ENCODE measurements around the gene ADGRL3. TPM values are rescaled to one million over a fixed set of nuclear protein-coding genes. Genes with fewer than 3 reads are reported as not detected.
"Not testable (repeated sequence)": the region's sequence is repeated elsewhere in the genome, so short reads cannot be mapped to it uniquely, and the experiment has no call there.

Gene ADGRL3
- total and polyA plus RNA-seq, 7 donors, result under 0.01 to 11.9 (median 5.4) TPM

GRCh38 chr4:61628727-61629126 lies 428.6 kb downstream of the ADGRL3 start:
- Histone ChIP-seq H3K27ac (no peak overlapping the region), H3K9me3 (no peaks in the 10 kb centered on the region), H3K36me3 (no peaks in the 10 kb centered on the region), H3K4me3 (no peak overlapping the region), H3K27me3 (no peaks in the 10 kb centered on the region), H3K4me1 (no peaks in the 10 kb centered on the region)
- TF ChIP-seq CTCF (IDR thresholded peaks at IDR 0.05) (no peak), EP300 (IDR thresholded peaks at IDR 0.05) (no peak), POLR2AphosphoS5 (IDR thresholded peaks at IDR 0.05) (no peak), POLR2A (IDR thresholded peaks at IDR 0.05) (no peak)
- DNase-seq, result no peak
- intact Hi-C loops (cut with DNase I), result no loop called here
- WGBS, 2 donors, result 22 to 63% methylated on average over 1 of the region's 1 CpG

GRCh38 chr4:61630548-61630947 lies 430.4 kb downstream of the ADGRL3 start:
- WGBS, 2 donors, result 41 to 62% methylated on average over 2 of the region's 2 CpGs
- DNase-seq, result no peak
- Histone ChIP-seq H3K27me3 (no peaks in the 10 kb centered on the region), H3K27ac (no peak overlapping the region), H3K9me3 (no peaks in the 10 kb centered on the region), H3K4me3 (no peak overlapping the region), H3K4me1 (no peaks in the 10 kb centered on the region), H3K36me3 (no peaks in the 10 kb centered on the region)
- TF ChIP-seq POLR2AphosphoS5 (IDR thresholded peaks at IDR 0.05) (no peak), CTCF (IDR thresholded peaks at IDR 0.05) (no peak), POLR2A (IDR thresholded peaks at IDR 0.05) (no peak)
- intact Hi-C loops (cut with DNase I), result no loop called here

- intact Hi-C loops (cut with DNase I), result no loop called here
- Histone ChIP-seq H3K4me3 (no peak overlapping the region), H3K9me3 (no peaks in the 10 kb centered on the region), H3K27me3 (no peaks in the 10 kb centered on the region), H3K27ac (no peak overlapping the region), H3K4me1 (no peaks in the 10 kb centered on the region), H3K36me3 (no peaks in the 10 kb centered on the region)
- 57 to 61% methylated on average over 1 of the region's 1 CpG for WGBS, 2 donors
- no peak for DNase-seq
- TF ChIP-seq CTCF (IDR thresholded peaks at IDR 0.05) (no peak), POLR2A (IDR thresholded peaks at IDR 0.05) (no peak), POLR2AphosphoS5 (IDR thresholded peaks at IDR 0.05) (no peak), EP300 (IDR thresholded peaks at IDR 0.05) (no peak)
Observed at GRCh38 chr4:61638591-61638990, 438.5 kb downstream of the ADGRL3 start.

- H3K4me3 ChIP-seq; H3K36me3 ChIP-seq; H3K27ac ChIP-seq; H3K9me3 ChIP-seq; intact Hi-C loops (cut with DNase I); DNase-seq; H3K27me3 ChIP-seq; H3K4me1 ChIP-seq: not testable (repeated sequence)
- WGBS, 2 donors, result 72 to 86% methylated on average over 26 of the region's 26 CpGs
Observed at GRCh38 chr4:61646746-61647350, 446.7 kb downstream of the ADGRL3 start.

- no peak for DNase-seq
- TF ChIP-seq EP300 (IDR thresholded peaks at IDR 0.05) (no peak), CTCF (IDR thresholded peaks at IDR 0.05) (no peak), POLR2A (IDR thresholded peaks at IDR 0.05) (no peak)
- H3K9me3 ChIP-seq, result no peaks in the 10 kb centered on the region
- no peaks in the 10 kb centered on the region for H3K36me3 ChIP-seq
- intact Hi-C loops (cut with DNase I), result no loop called here
- WGBS, 2 donors, result 91 to 97% methylated on average over 1 of the region's 1 CpG
- H3K27me3 ChIP-seq, result no peaks in the 10 kb centered on the region
- no peaks in the 10 kb centered on the region for H3K4me1 ChIP-seq
- no peak overlapping the region for H3K4me3 ChIP-seq
- H3K27ac ChIP-seq, result no peak overlapping the region
Observed at GRCh38 chr4:61648264-61648663, 448.1 kb downstream of the ADGRL3 start.
